GM21381 (cell line): ENCODE data around the gene RAB20.
"Not testable (repeated sequence)": the region's sequence is repeated elsewhere in the genome, so short reads cannot be mapped to it uniquely, and the experiment has no call there.

Experiments
- ATAC-seq: cut with Tn5 transposase; IDR thresholded peaks from one replicate; pipeline ENCODE4 v1.9.1; 2021; ENCODE audit warnings: mild to moderate bottlenecking, moderate library complexity; ENCODE audit not compliant: unreplicated experiment

RAB20 gene

GRCh38 chr13:110512198-110512740 is 49.3 kb downstream of the RAB20 start:
- ATAC-seq, result no peak

DNA sequence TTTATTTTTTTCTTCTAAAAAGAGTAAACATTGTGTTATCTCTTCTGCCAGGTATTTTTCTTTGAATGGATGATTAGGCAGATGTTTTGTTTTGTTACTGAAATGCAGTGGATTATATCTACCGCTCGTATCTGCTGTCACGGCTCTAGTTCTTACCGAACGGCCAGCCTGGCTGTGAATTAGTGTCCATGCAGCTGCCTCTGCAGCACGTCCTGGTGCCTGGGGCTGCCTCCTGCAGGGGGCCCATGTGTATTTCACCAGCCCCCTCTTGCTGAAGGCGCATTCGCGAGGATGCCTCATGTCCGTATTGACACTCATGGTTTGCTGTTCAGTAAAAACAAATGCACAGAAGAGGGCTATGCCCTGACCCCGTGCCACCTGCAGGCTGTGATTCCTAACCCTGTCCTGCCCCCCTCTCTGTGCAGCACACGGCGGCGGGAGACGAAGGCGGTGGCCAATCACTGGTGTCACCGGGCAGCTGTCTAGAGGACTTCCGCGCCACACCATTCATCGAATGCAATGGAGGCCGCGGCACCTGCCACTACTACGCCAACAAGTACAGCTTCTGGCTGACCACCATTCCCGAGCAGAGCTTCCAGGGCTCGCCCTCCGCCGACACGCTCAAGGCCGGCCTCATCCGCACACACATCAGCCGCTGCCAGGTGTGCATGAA is 49.9 kb downstream of the RAB20 start:
- no peak for ATAC-seq

DNA sequence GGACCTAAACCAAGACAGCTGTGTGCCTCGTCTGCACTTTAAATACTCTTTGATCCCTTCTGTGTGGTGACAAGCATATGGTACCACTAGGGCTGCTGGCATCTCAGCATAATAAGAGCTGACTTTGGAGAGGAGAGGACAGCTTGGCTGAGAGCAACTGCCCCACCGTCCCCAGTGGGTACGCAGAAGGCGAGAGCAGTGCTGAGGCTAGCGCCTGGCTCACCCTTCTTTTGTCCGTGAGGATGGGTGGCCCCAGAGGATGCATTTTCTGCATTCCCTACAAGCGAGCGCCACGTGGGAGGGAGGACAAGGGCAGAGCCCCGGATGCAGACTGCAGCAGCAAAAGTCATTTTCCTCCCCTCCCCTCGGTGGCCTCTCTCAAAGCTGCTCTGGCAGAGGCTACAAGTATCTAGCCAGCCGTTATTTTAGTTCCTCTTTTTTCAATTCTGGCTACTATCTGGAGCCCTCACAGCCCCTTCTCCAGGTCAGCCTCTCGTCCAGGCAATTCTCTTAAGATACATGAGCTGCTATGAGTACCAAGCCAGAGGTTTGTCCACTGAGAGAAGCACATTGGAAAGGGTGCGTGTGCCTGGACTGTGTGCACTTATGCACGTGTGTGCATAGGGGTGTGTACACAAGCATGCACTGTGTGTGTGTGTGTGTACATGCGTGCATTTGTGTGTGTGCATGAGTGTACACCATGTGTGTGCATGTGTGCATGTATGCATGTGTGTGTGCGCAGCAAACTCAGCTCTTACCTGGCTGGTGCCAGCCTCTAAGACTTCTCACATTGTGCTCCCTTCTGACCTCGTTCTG is 51.3 kb downstream of the RAB20 start:
- no peak for ATAC-seq

DNA sequence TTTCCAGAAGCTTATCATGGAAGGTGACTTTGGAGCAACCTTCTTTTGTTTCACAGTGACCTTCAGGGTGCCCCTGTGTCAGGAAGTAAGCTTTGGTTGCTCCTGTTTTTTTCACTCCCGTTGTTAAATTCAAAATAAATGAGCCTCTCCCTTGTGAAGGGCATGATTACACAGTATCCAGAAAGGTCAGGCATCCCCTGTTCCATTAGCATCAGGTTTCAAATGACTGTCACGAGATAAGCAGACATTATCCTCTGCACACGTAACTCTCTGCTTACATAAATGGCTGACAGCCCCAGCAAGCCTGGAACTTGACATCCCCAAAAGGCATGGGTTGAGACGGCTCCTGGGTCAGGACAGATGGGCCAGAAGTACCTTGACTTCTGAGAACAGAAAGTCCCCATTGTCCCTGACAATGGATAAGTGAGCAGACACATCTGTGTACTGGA is 52.0 kb downstream of the RAB20 start:
- no peak for ATAC-seq

DNA sequence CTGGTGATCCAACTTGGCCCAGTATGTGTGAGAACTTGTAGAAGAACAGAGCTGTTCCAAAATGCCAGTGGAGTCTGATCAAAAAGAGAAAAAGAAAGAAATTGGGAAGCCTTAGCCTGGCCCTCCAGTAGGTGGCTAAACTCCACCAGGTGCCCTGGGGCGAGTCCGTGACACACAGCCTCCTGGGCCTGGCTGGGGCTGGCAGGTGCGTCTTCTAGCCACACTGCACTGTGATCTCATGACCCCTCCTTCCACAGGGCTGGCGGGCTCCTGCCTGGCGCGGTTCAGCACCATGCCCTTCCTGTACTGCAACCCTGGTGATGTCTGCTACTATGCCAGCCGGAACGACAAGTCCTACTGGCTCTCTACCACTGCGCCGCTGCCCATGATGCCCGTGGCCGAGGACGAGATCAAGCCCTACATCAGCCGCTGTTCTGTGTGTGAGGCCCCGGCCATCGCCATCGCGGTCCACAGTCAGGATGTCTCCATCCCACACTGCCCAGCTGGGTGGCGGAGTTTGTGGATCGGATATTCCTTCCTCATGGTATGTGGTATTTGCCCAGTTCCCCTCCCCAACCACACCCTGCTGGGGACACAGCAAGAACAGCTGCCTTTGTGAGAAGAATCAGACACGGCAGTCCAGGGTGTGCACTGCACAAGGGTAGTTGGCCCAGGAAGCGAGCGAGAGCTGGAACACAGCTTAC is 53.7 kb downstream of the RAB20 start:
- ATAC-seq, result no peak

GRCh38 chr13:110506859-110507566 is 54.5 kb downstream of the RAB20 start:
- no peak for ATAC-seq

GRCh38 chr13:110506396-110506795 is 55.1 kb downstream of the RAB20 start:
- ATAC-seq, result no peak

- no peak for ATAC-seq
Observed at GRCh38 chr13:110505594-110505993, 55.9 kb downstream of the RAB20 start.

DNA sequence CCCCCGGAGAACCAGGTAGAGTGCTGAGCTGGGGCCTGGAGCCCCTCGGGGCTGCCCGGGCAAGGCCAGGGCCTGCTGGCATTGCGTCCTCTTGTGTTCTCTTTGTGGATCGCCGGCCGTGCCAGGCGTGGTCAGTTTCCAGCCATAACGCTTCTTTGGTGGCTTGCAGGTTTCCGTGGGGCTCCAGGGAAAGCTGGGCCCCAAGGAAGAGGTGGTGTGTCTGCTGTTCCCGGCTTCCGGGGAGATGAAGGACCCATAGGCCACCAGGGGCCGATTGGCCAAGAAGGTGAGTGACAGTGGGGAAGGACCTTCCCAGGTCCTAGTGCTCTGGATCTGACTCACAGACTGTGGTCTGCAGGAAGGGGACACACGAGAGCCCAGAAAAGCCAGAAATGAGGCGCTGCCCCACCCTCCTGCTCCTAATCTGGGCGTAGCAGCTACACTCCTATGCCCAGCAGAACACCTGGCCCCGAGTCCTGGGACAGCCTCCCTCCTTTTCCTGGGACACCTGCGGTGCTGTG is 57.5 kb downstream of the RAB20 start:
- no peak for ATAC-seq

- no peak for ATAC-seq
Observed at GRCh38 chr13:110503037-110503901, 58.3 kb downstream of the RAB20 start.

GRCh38 chr13:110501188-110501587 is 60.3 kb downstream of the RAB20 start:
- ATAC-seq, result no peak

DNA sequence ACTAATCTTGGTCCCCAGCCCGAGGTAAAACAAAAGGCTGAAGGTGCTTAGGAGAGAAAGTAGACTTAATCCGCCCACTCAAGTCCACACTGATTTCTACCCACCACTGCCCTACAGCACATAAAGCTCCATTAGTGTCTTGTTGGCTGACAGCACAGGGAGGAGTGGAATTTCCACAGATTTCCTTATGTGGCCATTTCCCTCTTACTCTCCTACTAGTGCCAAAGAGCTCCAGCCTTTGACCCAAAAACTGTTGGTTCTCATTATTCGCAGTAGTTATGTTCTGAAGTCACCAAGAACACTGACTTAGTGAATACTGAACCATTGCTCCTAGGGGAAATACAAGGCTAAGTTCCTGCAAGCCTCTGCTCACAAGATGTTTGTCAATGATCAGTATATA is 61.2 kb downstream of the RAB20 start:
- no peak for ATAC-seq

- no peak for ATAC-seq
Observed at GRCh38 chr13:110499621-110500281, 61.8 kb downstream of the RAB20 start.

GRCh38 chr13:110498765-110499164 is 62.8 kb downstream of the RAB20 start:
- ATAC-seq, result no peak

- ATAC-seq, result no peak
Observed at GRCh38 chr13:110498327-110498726, 63.2 kb downstream of the RAB20 start.

DNA sequence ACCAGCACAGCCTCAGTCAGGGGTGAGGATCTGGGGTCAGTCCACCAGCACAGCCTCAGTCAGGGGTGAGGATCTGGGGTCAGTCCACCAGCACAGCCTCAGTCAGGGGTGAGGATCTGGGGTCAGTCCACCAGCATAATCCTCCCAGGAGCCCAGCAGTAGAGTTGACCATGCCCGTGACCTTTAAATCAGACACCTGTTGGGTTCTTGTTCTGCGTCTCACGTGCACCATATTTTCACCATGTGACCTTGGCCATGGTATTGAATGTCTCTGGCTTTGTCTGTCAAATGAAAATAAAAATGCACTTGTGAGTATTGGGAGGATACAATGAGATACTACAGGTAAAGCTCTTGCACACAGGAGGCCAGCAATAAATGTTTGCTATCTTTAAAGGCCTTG is 63.6 kb downstream of the RAB20 start:
- not testable (repeated sequence) for ATAC-seq

- ATAC-seq, result no peak
Observed at GRCh38 chr13:110497003-110497402, 64.5 kb downstream of the RAB20 start.

GRCh38 chr13:110496281-110496680 is 65.2 kb downstream of the RAB20 start:
- ATAC-seq, result no peak

DNA sequence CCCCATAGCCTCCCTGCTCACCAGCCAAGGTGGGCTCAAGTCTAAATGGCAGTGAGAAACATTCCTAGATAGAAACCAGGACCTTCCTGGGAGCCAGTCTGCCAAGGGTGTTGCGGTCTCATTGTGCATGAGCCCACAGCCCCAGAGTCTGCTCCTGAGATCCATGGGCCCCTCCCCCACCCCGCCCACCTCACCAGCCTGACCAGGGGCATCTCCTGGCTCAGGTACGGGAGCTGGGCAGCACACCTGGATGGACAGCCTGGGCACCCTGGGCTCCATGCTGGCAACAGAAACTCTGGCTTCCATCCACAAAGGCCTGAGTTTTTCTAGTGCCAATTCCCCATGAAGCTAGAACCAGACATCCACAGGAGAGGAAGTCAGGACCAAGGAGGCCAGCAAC is 65.6 kb downstream of the RAB20 start:
- no peak for ATAC-seq
